DMS153 treated with DMSO at 0.1 percent for 48 hours (cell line): ENCODE measurements around the gene PNMA3.
A peak's percentile ranks its signal among the peaks of the same experiment; 100 is the strongest.
"Not testable (repeated sequence)": the region's sequence is repeated elsewhere in the genome, so short reads cannot be mapped to it uniquely, and the experiment has no call there.

ENCODE experiments used
- DNase-seq: peaks from one replicate; lab custom pipeline; 2025; ENCODE audit not compliant: unreplicated experiment; lab: John Stamatoyannopoulos, UW

The PNMA3 gene, protein sequence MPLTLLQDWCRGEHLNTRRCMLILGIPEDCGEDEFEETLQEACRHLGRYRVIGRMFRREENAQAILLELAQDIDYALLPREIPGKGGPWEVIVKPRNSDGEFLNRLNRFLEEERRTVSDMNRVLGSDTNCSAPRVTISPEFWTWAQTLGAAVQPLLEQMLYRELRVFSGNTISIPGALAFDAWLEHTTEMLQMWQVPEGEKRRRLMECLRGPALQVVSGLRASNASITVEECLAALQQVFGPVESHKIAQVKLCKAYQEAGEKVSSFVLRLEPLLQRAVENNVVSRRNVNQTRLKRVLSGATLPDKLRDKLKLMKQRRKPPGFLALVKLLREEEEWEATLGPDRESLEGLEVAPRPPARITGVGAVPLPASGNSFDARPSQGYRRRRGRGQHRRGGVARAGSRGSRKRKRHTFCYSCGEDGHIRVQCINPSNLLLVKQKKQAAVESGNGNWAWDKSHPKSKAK

DNA sequence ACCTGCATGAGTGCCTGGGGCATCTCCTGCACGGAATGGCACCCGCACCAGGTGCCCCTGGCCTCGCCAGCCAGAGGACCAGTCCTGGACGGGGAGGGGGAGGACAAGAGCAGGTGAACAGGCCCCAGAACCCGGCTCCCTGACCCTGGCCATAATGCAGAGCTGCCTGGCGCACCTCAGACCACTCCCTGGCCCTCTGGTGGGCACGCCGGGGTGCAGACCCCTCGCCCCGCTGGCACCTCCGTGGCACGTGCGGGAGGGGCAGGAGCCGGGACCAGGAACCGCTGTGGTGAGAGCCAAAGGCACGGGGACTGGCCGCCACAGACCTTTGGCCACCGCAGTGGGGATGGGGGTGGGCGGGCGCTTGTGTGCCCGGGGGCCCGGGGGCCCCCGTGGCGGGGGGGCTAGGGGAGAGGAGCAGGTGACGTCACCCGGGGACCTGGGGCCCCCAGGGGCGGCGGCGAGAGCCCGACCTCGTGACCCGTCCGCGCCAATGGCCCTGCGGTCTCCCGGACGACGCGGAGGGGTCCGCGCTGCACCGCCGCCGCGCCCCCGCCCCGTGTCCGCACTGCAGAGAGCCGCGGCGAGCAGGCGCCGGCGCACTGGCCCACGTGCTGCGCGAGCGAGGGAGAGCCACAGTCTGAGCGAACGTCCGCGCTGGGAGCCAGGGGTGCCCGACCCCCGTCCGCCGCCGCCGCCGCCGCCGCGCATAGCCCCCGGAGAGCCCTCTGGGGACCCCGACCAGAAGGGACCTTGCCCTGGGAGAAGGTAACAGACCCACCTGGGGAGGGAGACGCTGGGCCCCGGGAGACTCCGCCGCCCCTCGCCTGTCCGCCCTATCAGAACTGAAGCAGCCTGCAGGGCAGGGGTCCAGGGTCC, at the start of gene PNMA3:
PNMA3 (plus strand) TSS at position 600 of the 879 bp plus-strand sequence. CDS start 586 bp downstream, outside the sequence.
- no peak for DNase-seq

DNA sequence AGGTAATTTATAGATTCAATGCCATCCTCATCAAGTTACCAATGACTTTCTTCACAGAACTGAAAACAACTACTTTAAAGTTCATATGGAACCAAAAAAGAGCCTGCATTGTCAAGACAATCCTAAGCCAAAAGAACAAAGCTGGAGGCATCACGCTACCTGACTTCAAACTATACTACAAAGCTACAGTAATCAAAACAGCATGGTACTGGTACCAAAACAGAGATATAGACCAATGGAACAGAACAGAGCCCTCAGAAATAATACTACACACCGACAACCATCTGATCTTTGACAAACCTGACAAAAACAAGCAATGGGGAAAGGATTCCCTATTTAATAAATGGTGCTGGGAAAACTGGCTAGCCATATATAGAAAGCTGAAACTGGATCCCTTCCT, 39.1 kb upstream of the PNMA3 start:
- not testable (repeated sequence) for DNase-seq

DNA sequence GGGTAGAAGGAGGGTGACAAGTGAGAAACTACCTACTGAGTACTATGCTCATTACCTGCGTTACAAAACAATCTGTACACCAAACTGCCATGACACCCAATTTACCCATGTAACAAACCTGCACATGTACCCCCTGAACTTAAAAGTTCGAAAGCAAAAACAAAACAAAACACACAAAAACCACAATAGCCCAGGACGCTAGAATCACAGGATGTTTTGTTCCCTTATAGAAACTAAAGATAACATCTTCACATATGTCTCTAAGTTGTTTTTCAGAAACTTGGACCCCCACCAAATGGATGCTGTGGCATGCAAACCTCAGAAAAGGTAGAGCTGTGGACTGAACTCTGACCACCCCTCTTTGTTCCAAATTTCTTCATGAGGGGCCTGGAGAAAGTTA, 37.1 kb upstream of the PNMA3 start:
- DNase-seq: no peak

DNA sequence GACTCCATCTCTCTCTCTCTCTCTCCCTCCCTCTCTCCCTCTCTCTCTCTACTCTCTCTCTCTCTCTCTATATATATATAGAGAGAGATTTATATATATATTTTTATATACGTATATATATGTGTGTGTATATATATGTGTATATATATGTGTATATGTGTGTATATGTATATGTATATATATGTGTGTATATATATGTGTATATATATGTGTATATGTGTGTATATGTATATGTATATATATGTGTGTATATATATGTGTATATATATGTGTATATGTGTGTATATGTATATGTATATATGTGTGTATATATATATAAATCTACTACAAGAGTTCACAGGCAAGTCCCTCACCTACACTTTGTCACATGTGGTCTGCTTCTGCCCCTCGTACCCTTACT, 29.8 kb upstream of the PNMA3 start:
- DNase-seq: not testable (repeated sequence)

DNA sequence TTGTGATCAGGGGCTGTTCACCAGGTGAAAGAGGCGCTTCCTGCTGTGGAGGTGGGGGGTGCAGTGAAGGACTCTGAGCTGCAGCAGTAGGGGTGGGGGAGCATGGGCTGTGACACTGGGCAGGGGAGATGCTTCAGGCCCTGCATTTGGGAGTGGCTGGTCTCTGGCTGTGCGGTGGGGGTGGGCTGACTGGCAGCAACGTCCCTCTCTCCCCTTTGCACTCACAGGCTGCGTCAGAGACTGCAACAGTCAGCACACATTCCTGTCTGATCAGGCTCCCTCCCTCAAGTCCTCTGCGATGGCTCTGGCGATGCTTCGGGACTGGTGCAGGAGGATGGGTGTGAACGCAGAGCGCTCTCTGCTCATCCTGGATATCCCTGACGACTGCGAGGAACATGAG, 27.8 kb upstream of the PNMA3 start:
- not testable (repeated sequence) for DNase-seq

DNA sequence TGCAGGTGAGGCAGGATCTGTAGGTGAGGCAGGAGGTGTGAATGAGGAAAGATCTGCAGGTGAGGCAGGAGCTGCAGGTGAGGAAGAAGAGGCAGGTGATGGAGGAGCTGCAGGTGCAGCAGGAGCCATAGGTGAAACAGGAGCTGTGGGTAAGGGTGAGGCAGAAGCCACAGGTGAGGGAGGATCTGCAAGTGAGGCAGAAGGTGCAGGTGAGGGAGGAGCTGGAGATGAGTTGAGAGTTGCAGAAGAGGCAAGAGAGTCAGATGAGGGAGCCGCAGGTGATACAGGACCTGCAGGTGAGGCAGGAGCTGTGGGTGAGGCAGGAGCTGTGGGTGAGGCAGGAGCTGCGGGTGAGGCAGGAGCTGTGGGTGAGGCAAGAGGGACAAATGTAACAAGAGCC, 27.1 kb upstream of the PNMA3 start:
- DNase-seq: no peak

DNA sequence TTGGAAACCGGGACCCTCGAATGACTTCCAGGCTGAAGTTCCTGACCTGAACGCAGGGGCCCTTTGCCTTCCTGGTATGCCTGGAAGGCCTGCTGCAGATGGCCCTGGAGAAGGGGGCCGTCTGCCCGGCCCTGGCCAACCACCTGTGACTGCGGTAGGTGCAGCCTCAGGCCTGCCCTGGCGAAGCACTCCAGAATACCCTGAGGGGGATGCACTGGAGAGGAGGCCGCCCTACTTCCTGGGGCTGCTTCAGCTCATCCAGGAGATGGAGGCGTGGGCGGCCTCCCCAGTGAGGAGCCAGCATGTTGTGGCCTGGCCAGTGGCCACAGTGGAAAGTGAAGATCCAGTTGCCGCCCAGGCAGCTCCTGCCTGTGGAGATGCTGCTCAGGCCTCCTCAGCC, 26.4 kb upstream of the PNMA3 start:
- no peak for DNase-seq

DNA sequence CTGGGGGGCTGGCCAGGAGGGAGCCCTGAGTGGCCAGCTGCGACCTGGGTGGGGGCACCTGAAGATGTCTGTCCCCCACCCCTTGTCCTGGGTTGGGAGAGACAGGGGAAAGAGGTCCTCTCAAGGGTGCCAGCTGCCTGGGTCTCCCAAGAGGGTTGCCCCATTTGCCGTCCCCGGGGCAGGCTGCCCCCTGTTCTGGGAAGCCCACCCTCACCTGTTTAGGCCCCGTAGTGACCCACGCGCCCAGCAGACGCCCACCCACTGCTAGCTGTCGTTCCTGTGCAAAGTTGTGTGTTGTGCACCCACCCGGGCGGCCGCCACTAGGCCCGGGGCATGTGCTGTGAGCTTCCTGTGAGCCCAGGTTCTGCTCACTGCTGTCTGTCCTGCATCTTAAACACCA, 25.5 kb upstream of the PNMA3 start:
- no peak for DNase-seq

DNA sequence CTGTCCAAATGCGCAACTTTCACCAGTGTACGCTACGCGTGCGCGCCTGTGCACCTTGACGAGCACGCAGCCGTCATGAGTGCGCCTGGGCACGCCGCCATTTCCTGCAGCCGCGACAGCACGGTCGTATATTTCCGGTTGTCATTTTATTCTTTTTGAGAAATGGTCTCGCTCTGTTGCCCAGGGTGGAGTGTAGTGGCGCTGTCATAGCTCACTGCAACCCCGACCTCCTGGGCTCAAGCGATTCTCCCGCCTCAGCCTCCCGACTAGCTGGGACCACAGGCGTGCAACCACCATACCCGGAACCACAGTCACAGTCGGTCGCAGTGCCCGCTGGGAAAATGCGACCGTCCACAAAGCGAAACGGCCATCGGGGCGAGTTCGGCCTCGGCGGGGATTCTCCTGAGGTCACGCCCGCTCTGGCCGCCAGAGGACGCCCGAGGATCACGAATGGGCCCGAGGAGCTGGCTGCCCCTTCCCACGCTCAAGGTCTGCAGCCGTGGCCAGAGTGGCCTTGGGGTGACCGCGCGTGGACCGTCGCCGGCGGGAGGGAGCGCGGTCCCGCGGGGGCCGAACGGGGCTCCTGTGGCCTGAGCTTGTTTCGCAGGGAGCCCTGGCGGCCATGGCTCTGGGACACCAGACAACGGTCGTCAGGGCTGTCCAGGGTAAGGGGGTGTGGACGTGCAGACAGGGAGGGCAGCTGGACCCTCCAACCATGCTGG, 23.7 kb upstream of the PNMA3 start:
- peak; percentile 84 for DNase-seq

DNA sequence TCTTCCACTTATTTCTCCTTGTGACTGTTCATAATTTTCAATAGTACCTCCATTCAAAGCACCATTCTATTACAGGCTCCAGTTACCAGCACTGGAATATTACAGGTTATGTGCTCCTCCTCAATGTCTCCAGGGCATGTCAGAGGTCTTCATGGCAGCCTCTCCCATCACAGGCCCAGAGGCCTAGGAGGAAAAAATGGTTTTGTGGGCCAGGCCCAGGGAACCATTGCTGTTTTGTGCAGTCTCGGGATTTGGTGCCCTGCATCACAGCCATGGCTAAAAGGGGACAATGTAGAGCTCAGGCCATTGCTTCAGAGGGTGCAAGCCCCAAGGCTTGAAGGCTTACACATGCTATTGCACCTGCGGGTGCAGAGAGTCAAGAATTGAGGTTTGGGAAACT, 7.2 kb upstream of the PNMA3 start:
- no peak for DNase-seq

DNA sequence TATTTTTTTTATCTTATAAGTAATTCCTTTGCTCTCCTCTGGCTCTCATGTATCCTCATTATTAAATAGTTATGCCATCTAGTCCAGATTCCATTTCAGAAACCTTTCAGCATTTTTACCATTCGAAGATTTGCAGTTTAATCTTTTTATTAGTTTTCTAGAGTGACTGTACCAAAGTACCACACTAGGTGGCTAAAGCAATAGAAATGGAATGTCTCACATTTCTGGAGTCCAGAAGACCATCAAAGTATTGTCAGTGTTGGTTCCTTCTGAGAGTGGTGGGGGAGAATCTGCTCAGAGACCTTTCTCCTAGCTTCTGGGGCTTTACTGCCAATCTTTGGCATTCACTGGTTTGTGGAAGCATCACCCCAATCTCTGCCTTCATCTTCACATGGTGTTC, 3.7 kb upstream of the PNMA3 start:
- DNase-seq: no peak

DNA sequence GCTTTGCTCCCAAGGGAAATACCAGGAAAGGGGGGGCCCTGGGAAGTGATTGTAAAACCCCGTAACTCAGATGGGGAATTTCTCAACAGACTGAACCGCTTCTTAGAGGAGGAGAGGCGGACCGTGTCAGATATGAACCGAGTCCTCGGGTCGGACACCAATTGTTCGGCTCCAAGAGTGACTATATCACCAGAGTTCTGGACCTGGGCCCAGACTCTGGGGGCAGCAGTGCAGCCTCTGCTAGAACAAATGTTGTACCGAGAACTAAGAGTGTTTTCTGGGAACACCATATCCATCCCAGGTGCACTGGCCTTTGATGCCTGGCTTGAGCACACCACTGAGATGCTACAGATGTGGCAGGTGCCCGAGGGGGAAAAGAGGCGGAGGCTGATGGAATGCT, 1.0 kb downstream of the PNMA3 start:
- DNase-seq: no peak

DNA sequence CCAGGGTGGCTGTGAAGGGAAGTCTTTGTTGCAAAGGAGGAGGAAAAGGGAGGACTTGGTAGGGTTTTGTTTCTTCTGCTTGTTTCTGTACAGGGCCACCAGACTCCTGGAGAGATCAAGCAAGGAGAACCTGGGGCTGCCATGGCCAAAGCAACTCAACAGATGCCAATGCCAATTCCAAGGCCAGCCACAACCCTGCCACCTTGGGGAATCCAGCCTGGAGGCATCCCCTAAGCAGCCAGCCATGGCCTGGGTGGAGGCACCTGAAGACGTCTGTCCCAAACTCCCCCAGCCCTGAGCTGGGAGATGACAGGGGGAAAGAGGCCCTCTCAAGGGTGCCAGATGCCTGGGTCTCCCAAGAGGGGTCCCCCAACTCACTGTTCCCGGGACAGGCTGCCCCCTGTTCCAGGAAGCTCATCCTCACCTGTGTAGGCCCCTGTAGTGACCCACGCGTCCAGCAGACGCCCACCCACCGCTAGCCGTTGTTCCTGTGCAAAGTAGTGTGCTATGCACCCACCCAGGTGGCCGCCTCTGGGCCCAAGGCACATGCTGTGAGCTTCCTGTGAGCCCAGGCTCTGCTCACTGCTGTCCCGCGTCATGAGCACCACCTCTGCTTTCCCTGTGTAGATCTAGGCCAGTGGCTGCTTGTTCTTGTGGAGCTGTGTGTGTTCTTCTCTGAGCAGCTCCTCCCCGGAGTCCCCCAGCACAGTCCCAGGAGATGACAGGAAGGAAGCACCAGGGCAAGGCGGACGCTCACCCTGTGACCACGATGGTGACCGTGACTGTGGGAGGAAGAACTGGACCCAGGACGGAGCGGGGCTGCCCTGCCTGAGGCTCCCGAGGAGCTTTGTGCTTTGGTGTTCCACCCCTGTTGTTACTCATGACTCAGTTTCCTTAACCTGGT, 3.2 kb downstream of the PNMA3 start:
- DNase-seq: no peak

DNA sequence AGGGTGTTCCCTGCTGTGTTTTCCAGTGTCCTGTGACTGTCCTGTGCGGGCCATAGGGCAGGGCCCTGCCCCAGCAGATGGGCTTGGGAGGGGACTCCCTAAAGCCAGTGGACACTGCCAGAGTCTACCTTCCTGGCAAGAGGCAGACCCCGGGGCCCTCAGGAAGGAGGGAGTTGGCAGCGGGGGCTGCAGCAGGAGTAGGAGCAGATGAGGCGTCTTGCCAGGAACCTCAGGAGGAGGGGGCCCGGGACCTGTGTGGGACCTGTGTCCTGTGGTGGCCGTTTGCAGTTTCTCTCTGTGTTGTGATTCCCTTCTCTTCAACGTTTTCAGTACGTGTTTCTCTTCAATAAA, 3.8 kb downstream of the PNMA3 start:
- DNase-seq: no peak

DNA sequence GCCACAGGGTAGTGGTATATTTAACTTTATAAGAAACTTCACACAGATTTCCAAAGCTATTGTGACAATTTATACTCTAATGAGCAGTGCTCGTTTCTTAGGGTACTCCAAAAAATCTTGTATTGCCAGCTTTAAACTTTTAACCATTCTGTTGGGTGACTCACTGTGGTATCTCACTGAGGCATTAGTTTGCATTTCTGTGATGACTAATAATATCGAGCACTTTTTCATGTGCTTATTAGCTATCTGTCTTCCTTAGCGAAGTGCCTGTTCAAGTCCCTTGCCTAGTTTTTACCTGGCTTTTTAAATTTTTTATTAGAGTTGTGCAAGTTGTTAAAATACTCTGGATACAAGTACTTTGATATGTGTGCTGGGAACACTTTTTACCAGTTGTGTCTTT, 5.5 kb downstream of the PNMA3 start:
- no peak for DNase-seq

DNA sequence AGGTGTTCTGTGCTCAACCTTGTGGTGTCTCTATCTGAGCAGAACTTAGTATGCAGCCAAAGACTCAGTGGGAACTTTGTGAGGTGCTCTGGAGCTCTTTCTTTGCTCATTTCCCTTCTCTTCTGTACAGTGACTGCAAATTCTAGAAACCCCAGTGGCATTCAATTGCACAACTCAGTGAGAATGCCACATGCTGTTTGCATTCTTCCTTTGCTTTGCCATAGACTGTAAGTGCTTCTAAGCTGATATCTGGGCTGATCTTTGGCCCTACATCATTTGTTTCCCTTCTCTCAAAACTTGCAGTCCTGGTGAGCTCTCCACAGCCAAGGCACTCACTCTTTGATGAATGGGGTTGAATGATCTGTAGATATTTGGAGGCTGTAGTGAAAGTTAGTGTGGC, 7.0 kb downstream of the PNMA3 start:
- DNase-seq: no peak

DNA sequence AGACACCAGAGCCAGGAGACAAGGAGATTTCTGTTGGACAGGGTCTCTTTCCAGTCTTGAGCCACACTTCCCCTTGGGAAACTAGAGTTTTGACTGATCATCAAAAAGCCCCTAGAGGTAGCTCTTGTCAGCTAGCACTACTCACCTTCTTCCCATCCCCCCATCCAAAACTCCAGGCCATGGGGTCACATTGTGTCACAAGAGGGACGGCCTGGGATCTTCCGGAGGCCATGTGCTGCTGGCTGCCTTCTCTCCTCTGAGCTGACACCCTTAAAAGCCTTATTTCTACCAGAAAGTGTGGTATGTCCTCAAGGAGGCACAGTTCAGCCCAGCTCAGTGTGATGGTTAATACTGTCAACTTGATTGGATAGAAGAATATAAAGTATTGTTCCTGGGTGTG, 7.8 kb downstream of the PNMA3 start:
- DNase-seq: no peak

DNA sequence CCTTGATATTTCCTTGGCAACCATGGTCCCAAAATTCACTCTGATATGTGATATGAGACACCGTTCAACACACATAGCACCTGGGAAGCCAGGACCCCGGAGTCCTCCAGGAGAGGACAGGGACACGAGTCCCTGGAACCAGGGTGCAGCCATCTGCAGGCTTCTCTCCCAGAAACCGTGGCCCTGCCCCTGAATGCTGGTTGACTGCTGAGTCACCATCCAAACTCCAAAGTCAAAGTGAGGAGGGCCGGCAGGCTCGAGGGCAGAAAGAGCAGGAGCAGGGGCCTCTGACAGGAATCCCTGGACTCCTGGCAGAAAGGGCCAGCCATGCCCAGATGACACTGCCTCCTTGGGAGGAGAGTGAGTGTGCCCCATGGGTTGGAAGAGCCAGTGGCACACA, 9.1 kb downstream of the PNMA3 start:
- no peak for DNase-seq

DNA sequence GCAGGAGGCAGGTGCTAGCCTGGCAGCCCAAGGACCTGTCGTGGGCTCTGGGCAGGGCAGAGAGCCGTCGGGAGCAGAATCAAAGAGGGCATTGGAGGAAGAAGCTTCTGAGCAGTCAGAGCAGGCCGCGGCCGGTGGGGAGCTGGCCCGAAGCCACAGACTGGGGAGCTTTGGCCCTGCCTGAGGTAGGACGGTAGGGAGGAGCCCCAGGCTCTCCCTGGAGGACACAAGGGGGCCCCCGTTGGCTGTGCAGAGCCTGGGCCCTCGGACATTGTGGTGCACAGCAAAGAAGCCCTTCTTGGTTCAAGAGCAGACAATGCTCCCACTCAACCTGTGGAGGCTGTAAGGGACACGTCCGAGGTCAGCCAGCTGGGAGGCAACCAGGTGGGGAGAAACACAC, 10.1 kb downstream of the PNMA3 start:
- DNase-seq: not testable (repeated sequence)

DNA sequence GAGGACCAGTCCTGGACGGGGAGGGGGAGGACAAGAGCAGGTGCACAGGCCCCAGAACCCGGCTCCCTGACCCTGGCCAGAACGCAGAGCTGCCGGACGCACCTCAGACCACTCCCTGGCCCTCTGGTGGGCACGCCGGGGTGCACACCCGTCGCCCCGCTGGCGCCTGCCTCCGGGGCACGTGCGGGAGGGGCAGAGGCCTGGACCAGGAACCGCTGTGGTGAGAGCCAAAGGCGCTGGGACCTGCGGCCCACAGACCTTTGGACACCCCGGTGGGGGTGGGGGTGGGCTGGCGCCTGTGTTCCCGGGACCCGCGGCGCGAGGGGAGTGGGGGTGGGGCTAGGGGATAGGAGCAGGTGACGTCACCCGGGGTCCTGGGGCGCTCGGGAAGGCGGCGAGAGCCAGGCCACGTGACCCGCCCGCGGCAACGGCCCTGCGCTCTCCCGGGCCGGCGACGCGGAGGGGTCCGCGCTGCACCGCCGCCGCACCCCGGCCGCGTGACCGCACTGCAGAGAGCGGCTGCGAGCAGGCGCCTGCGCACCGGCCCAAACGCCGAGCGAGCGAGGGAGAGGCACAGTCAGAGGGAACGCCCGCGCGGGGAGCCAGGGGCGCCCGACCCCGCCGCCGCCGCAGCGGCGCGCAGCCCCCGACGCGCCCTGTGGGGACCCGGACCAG, 15.8 kb downstream of the PNMA3 start, which contains the start of gene PNMA6A:
PNMA6A (plus strand) TSS at position 546 of the 675 bp plus-strand sequence. CDS start 609 bp downstream, outside the sequence.
- not testable (repeated sequence) for DNase-seq
